Omental fat pad (tissue), 4 donors: ENCODE measurements around the gene ZNF133. TPM values are rescaled to one million over a fixed set of nuclear protein-coding genes. Genes with fewer than 3 reads are reported as not detected.

Experiments
- ATAC-seq: fragments of 150-250 bp; one replicate; pipeline ENCODE4 v1.9.1; 2016; ENCODE audit warnings: mild to moderate bottlenecking, moderate library complexity; ENCODE audit not compliant: low FRiP score
- DNase-seq: peaks from one replicate; pipeline ENCODE4 v3.0.0-alpha.2; 2019; ENCODE audit warnings: low spot score
- total RNA-seq, 4 donors: library from RNA; depleted of rRNA; stranded (reverse); fragments of >200 nt; gene quantifications; one replicate each; pipeline ENCODE4 v1.1.0, GENCODE V29; 2016
- TF ChIP-seq, protein P1 (sequence below), 3 donors: fragments of 450-650 bp; IDR thresholded peaks; one replicate each; pipeline ENCODE4 v1.5.1; 2016 to 2017; ENCODE audit warnings: antibody characterized with exemption in 3 of 3, mild to moderate bottlenecking in 3 of 3, moderate library complexity in 2 of 3

ZNF133 gene
- total RNA-seq, 4 donors from 2014 or later = 6.7 to 18.1 (median 8.6) TPM

DNA sequence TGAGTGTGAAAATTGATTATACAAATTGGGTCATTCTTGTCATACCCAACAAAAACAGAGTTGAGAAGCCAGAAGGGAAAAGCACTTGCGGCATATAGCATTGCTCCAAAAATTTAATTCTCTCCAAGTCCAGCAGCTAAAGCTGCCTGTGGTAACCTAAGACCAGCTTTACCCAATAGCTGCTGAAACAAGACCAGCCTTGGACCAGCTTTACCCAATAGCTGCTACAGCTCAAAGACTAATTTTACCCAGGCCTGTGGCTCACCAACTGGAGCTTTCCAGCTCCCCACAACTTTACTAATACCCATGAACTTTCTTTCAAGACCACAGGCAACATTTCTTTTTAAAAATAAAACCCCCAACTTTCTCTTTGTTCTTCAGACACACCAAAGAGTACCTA, 32.8 kb upstream of the ZNF133 start:
- TF ChIP-seq, protein P1, sequence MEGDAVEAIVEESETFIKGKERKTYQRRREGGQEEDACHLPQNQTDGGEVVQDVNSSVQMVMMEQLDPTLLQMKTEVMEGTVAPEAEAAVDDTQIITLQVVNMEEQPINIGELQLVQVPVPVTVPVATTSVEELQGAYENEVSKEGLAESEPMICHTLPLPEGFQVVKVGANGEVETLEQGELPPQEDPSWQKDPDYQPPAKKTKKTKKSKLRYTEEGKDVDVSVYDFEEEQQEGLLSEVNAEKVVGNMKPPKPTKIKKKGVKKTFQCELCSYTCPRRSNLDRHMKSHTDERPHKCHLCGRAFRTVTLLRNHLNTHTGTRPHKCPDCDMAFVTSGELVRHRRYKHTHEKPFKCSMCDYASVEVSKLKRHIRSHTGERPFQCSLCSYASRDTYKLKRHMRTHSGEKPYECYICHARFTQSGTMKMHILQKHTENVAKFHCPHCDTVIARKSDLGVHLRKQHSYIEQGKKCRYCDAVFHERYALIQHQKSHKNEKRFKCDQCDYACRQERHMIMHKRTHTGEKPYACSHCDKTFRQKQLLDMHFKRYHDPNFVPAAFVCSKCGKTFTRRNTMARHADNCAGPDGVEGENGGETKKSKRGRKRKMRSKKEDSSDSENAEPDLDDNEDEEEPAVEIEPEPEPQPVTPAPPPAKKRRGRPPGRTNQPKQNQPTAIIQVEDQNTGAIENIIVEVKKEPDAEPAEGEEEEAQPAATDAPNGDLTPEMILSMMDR (IDR thresholded peaks at IDR 0.05) = no peak
- DNase-seq (no peak), ATAC-seq (no peak)

DNA sequence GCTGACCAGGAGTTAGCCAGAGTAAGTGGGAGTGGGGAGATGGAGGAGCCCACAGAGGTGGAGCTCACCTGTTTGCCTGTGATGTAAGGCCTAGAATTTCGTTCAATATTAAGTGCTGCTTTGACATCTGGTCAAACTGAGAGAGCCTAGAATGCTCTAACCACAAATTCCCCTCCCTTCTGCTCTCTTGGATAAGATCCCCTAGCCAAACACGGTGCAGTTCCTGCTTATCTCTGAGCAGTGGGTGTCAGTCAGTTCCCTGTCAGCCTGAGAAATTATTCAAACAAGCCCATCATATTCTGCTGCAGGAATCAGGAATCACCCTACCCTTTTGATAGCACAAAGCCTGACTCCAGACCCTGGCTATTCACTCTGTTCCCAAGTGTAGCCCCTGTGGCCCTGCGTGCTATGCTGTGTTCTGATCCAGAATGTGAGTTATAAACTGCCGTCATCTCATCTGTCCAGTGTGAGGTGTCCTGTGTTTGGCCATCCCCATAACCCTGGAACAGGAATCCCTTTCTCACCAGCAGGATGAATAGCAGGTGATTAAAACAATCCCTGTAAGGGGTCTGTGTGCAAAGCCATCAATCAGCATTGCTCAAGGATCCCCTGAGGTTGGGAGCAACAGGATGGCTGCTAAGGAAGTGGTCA, 31.8 kb upstream of the ZNF133 start:
- TF ChIP-seq, protein P1 (IDR thresholded peaks at IDR 0.05) = no peak
- ATAC-seq = no peak
- DNase-seq = no peak

DNA sequence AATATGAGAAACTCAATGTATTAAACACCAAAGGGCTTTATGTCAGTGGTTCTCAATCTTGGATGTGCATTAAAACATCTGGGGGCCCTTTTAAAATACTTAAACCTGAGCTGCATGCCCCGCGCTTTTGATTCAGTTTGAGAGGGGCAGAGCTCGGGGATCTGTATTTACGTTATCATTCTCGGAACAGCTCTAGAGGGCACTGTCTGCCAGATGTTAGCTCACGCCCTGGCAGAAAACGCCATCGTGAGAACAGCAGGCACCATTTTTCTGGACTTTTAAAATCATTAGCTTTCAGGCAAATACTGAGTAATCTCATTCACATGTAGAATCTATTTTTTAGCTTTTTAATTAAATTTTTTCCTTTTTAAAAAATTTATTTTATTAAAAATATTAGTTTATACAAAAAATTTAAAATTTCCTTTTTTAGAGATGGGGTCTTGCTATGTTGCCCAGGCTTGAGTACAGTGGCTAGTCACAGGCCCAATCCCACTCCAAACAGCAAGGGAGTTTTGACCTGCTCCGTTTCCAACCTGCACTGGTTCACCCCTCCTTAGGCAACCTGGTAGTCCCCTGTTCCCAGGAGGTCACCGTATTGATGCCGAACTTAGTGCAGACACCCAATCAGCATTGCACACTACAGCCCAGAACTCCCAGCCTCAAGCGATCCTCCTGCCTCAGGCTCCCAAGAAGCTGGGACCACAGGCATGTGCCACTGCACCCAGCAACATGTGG, 30.0 kb upstream of the ZNF133 start:
- ATAC-seq (no peak), DNase-seq (no peak)
- TF ChIP-seq, protein P1 (IDR thresholded peaks at IDR 0.05) = no peak

DNA sequence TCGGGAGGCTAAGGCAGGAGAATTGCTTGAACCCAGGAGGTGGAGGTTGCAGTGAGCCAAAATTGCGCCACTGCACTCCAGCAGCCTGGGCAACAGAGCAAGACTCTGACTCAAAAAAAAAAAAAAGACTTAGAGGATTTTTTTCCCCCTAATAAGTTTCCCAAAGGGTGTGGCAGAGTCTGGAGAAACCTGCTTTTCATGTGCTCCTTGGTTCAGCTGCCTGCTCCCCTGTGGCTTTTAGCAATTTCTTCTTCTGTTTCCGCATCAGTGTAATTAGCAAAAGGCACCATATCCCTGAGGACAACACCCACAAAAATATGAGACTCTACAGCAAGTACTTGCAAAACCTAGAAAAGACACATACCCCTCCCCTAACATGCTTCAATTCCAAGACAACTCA, 28.6 kb upstream of the ZNF133 start:
- DNase-seq (no peak), ATAC-seq (no peak)
- TF ChIP-seq, protein P1 (IDR thresholded peaks at IDR 0.05) = no peak

DNA sequence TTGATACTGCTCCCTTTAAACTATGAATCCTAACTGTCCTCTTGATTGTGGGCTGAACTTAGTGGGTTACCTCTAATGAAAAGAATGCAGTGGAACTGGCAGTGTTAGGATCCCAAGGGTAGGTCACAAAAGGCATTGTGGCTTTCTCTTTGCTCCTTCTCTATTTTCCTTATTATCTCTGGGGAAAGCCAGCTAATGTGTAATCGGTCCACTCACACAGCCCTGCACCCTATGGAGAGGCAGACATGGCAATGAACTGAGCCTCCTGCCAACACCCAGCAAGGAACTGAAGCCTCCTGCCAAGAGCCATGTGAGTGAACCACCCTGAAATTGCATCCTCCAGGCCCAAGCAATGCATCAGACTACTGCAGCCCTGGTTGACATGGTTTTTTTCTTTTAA, 24.6 kb upstream of the ZNF133 start:
- no peak for DNase-seq
- ATAC-seq = no peak
- TF ChIP-seq, protein P1 (IDR thresholded peaks at IDR 0.05) = no peak

DNA sequence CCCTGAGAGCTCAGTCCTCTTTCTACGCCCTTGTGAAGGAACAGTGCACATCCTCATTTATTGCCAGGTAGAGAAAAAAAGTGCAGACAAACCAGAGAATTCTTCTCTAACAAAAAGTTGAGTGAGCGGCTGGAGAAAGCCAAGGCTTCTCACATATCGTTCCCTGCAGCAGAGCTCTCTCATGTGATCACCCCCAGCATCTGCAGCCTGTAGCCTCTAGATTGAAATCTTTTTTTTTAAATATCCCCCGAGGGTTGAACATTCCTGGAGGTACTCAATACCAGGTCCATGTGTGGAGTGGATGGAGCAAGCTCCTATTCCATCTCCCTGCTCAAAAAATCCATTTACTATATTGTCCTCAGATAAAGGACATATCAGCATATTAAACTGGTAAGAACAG, 22.9 kb upstream of the ZNF133 start:
- no peak for DNase-seq
- no peak for ATAC-seq
- TF ChIP-seq, protein P1 (IDR thresholded peaks at IDR 0.05) = no peak

DNA sequence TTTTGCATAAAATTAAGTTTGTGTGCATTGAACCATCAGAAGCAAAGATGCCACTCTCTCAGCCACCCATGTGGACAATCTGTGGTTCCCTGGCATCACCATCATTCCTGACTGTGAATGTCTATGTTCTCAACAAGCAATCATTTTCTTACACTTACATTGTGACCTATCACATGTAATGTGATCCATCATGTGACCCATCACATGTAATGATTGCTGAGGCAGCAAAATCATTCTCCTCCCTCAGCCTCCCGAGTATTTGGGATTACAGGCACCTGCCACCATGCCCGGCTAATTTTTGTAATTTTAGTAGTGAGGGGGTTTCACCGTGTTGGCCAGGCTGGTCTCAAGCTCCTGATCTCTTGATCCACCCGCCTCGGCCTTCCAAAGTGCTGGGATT, 22.0 kb upstream of the ZNF133 start:
- TF ChIP-seq, protein P1 (IDR thresholded peaks at IDR 0.05) = no peak
- DNase-seq = no peak
- no peak for ATAC-seq
